Nephron progenitor cell (in vitro differentiated cells): ENCODE measurements around the gene TMEM220.
"Not testable (repeated sequence)": the region's sequence is repeated elsewhere in the genome, so short reads cannot be mapped to it uniquely, and the experiment has no call there.

Source experiments
- DNase-seq: peaks from one replicate; pipeline ENCODE4 v3.0.0; 2021
- H3K27ac Mint-ChIP-seq: 2 replicates; pipeline ENCODE4 v1.8.0; 2021; ENCODE audit warnings: mild to moderate bottlenecking, moderate library complexity, mixed read lengths
- H3K27me3 Mint-ChIP-seq: 2 replicates; pipeline ENCODE4 v1.8.0; 2021; ENCODE audit warnings: mild to moderate bottlenecking, low read depth, mixed read lengths; ENCODE audit not compliant: poor library complexity
- H3K36me3 Mint-ChIP-seq: 2 replicates; pipeline ENCODE4 v1.8.0; 2021; ENCODE audit warnings: low read depth, mixed read lengths
- H3K4me1 Mint-ChIP-seq: 2 replicates; pipeline ENCODE4 v1.8.0; 2021; ENCODE audit warnings: mixed read lengths
- H3K4me3 Mint-ChIP-seq: 2 replicates; pipeline ENCODE4 v1.8.0; 2021; ENCODE audit warnings: mild to moderate bottlenecking, moderate library complexity, mixed read lengths
- H3K9me3 Mint-ChIP-seq: 2 replicates; pipeline ENCODE4 v1.8.0; 2021; ENCODE audit warnings: mild to moderate bottlenecking, moderate library complexity, mixed read lengths
- TF ChIP-seq, protein P1 (sequence below): fragments of 200-600 bp; sonication (generic); IDR thresholded peaks from 2 replicates; pipeline ENCODE4 v1.5.0; 2021; ENCODE audit warnings: antibody characterized with exemption

Gene TMEM220

DNA sequence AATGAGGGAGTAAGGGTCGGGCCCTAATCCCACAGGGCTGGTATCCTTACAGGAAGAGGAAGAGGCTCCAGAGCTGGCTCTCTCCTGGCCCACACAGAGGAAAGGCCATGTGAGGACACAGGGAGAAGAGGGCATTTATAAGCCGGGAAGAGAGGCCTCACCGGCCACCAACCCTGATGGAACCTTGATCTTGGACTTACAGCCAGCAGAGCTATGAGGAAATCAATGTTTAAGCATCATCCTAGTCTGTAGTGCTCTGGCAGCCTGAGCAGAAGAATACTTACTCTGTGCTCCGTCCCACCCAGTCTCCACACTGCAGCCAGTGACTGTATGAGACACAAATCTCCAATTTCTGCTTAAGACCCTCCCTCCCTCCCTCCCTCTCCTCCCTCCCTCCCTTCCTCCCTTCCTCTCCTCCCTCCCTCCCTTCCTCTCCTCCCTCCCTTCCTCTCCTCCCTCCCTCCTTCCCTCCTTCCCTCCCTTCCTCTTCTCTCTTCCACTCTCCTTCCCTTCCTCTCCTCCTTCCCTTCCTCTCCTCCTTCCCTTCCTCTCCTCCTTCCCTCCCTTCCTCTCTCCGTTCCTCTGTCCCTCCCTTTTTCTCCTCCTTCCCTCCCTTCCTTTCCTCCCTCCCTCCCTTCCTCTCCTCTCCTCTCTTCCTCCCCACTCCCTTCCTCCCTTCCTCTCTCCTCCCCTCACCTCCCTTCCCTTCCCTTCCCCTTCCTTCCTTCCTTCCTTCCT is 8.9 kb upstream of the TMEM220 start:
- no peak for DNase-seq
- Mint-ChIP-seq H3K27ac (no peak overlapping the region), H3K4me1 (peaks cover 17% of the 10 kb centered on the region), H3K36me3 (no peaks in the 10 kb centered on the region), H3K9me3 (no peaks in the 10 kb centered on the region), H3K27me3 (peaks cover 31% of the 10 kb centered on the region), H3K4me3 (no peak overlapping the region)
- TF ChIP-seq, protein P1, sequence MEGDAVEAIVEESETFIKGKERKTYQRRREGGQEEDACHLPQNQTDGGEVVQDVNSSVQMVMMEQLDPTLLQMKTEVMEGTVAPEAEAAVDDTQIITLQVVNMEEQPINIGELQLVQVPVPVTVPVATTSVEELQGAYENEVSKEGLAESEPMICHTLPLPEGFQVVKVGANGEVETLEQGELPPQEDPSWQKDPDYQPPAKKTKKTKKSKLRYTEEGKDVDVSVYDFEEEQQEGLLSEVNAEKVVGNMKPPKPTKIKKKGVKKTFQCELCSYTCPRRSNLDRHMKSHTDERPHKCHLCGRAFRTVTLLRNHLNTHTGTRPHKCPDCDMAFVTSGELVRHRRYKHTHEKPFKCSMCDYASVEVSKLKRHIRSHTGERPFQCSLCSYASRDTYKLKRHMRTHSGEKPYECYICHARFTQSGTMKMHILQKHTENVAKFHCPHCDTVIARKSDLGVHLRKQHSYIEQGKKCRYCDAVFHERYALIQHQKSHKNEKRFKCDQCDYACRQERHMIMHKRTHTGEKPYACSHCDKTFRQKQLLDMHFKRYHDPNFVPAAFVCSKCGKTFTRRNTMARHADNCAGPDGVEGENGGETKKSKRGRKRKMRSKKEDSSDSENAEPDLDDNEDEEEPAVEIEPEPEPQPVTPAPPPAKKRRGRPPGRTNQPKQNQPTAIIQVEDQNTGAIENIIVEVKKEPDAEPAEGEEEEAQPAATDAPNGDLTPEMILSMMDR, result no peak

DNA sequence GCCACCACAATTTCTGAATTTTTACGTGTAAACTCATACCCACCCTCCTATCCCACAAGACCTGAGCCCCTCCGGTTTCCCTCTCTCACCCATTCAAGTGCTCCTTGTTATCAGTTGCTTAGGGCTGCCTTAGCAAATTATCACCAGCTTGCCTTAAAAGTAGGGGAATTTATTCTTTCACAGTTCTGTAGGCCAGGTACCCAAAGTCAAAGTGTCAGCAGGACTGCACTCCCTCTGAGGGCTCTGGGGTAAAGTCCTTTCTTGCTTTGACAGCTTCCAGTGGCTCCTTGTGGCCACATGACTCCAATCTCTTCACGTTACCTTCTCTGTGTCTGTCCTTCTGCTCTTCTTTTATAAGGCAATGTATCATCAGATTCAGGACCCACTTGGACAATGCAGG is 7.9 kb upstream of the TMEM220 start:
- no peak for DNase-seq
- Mint-ChIP-seq H3K36me3 (no peaks in the 10 kb centered on the region), H3K4me1 (peaks cover 20% of the 10 kb centered on the region), H3K4me3 (no peak overlapping the region), H3K9me3 (no peaks in the 10 kb centered on the region), H3K27me3 (peaks cover 33% of the 10 kb centered on the region), H3K27ac (no peak overlapping the region)
- TF ChIP-seq, protein P1, result no peak

DNA sequence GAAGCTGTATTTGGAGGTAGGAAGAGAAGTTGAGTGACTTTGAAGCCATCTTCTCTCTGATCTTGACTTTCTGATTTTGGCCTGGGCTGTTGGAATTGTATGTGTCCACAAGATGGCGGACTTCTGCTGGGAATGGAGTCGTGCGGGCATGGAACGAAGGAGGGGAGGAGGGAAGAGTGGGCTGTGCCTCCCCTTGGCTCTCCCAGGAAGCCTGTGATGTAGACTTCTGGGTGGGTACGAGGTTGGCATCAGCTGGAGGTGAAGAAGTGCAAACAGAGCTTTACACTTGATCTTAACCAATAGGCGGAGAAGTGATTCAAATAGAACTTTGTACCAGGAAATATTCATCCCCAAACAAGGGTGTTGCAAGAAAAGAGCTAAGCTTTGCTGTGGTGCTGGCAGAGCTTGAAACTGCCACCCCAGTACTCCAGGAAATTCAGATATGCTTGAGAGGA is 7.4 kb upstream of the TMEM220 start:
- H3K4me3 Mint-ChIP-seq, result no peak overlapping the region
- H3K9me3 Mint-ChIP-seq, result no peaks in the 10 kb centered on the region
- peaks cover 29% of the 10 kb centered on the region for H3K27me3 Mint-ChIP-seq
- H3K27ac Mint-ChIP-seq, result no peak overlapping the region
- H3K4me1 Mint-ChIP-seq, result peaks cover 20% of the 10 kb centered on the region
- DNase-seq, result peak; percentile 66
- no peaks in the 10 kb centered on the region for H3K36me3 Mint-ChIP-seq
- TF ChIP-seq, protein P1, result peak; percentile 73

DNA sequence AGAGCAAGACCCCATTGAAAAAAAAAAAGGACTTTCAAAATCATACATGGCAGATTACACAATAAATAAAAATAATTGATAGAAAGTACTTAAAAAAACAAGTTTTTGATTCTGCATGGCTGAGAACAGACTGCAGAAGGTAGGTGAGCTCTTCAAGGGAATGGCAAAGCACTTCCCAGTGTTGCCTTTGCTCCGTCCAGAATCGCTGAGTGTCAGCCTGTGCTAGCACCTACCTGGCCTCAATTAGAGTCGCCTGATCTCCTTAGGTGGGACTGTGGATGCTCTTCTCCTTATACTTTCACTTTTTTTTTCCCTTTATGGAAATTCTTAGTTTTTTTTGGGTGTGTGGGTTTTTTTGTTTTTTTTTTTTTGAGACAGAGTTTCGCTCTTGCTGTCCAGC is 6.0 kb upstream of the TMEM220 start:
- H3K4me1 Mint-ChIP-seq, result peaks cover 24% of the 10 kb centered on the region
- TF ChIP-seq, protein P1, result no peak
- H3K27me3 Mint-ChIP-seq, result peaks cover 28% of the 10 kb centered on the region
- no peak overlapping the region for H3K27ac Mint-ChIP-seq
- no peak for DNase-seq
- H3K36me3 Mint-ChIP-seq, result no peaks in the 10 kb centered on the region
- no peaks in the 10 kb centered on the region for H3K9me3 Mint-ChIP-seq
- H3K4me3 Mint-ChIP-seq, result no peak overlapping the region

DNA sequence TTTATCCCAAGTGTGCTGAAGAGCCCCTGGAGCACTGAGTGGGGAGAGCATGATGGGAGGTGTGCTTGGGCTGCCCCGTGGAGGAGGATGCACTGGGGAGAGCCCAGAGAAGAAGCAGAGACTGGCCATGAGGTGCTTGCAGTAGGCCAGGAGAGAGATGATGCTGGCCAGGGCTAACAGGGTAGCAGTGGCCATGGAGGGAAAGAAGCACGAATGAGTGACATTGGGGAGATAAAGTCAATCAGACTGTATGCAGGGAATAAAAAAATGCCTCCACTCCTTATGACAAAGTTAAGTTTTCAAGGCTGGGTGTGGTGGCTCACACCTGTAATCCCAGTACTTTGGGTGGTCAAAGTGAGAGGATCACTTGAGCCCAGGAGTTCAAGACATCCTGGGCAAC is 5.4 kb upstream of the TMEM220 start:
- DNase-seq, result no peak
- Mint-ChIP-seq H3K36me3 (no peaks in the 10 kb centered on the region), H3K27ac (no peak overlapping the region), H3K9me3 (no peaks in the 10 kb centered on the region), H3K4me3 (no peak overlapping the region), H3K27me3 (peaks cover 27% of the 10 kb centered on the region), H3K4me1 (peaks cover 28% of the 10 kb centered on the region)
- TF ChIP-seq, protein P1, result no peak

DNA sequence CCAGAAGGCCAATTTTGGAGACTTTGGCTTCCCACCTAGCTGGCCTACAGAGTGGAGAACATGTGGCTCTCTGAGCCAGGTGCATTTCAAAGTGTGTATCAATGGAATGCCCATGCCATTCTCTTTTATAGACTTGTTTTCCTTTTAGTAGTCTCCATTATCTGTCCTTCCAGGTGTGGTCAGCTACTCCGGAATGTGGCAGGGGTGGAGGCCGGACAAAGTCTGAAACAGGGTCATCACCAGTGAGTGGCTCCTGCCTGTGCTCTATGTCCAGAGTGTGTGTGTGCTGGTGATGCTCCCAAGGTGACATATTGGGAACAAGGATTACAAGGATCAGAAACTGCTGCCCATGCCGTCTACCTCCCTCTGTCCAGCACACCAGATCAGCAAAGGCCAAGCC is 3.8 kb upstream of the TMEM220 start:
- DNase-seq, result no peak
- peaks cover 22% of the 10 kb centered on the region for H3K27me3 Mint-ChIP-seq
- H3K36me3 Mint-ChIP-seq, result no peaks in the 10 kb centered on the region

DNA sequence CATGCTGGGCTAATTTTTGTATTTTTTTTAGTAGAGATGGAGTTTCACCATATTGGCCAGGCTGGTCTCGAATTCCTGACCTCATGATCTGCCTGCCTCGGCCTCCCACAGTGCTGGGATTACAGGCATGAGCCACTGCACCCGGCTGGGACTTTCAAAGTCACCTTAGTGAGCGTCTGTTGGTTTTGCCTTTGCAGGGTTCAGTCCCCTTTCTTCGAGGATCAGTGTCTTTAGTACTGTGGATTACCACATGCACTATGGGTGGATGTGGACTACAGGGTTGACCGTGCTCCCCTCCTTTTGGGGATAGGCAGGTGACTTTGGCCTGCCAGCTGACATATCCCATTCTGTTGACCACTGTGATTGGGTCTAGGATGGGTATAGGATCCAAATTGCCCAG is 2.3 kb upstream of the TMEM220 start:
- H3K4me3 Mint-ChIP-seq, H3K9me3 Mint-ChIP-seq, H3K36me3 Mint-ChIP-seq, H3K27ac Mint-ChIP-seq, DNase-seq: not testable (repeated sequence)
- Mint-ChIP-seq H3K4me1 (peaks cover 18% of the 10 kb centered on the region), H3K27me3 (peaks cover 20% of the 10 kb centered on the region)

More for the DNA sequence above, 3.8 kb upstream of the TMEM220 start:
- Mint-ChIP-seq H3K4me1 (peaks cover 28% of the 10 kb centered on the region), H3K27ac (no peak overlapping the region), H3K9me3 (no peaks in the 10 kb centered on the region), H3K4me3 (no peak overlapping the region)
- TF ChIP-seq, protein P1, result no peak
